ENCODE results near the gene NOSTRIN.

The NOSTRIN gene

DNA sequence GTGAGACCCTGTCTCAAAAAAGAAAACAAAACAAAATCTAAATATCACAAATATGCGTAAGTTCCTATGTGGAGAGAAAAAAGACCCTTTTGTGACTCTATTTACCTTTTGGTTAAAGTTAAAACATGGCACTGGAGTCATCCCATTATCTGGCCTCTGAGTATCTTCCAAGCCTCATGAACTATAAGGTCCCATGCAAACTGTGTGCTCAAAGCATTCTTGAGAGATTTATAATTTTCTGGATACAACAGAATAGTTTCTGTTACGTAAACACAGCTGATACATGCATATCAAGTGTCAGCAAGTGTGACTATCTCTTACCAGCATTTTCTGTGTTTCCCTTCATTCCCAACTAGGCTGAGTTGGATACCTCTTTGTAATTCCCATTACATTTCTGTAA is 8.8 kb upstream of the NOSTRIN start:
- TF ChIP-seq, protein P1, sequence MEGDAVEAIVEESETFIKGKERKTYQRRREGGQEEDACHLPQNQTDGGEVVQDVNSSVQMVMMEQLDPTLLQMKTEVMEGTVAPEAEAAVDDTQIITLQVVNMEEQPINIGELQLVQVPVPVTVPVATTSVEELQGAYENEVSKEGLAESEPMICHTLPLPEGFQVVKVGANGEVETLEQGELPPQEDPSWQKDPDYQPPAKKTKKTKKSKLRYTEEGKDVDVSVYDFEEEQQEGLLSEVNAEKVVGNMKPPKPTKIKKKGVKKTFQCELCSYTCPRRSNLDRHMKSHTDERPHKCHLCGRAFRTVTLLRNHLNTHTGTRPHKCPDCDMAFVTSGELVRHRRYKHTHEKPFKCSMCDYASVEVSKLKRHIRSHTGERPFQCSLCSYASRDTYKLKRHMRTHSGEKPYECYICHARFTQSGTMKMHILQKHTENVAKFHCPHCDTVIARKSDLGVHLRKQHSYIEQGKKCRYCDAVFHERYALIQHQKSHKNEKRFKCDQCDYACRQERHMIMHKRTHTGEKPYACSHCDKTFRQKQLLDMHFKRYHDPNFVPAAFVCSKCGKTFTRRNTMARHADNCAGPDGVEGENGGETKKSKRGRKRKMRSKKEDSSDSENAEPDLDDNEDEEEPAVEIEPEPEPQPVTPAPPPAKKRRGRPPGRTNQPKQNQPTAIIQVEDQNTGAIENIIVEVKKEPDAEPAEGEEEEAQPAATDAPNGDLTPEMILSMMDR (IDR thresholded peaks at IDR 0.05; ENCODE audit: insufficient read depth, low read length): no peak
- no peak for TF ChIP-seq SPI1 (IDR thresholded peaks at IDR 0.05; ENCODE audit: borderline replicate concordance, low read depth)
- TF ChIP-seq, protein P2, sequence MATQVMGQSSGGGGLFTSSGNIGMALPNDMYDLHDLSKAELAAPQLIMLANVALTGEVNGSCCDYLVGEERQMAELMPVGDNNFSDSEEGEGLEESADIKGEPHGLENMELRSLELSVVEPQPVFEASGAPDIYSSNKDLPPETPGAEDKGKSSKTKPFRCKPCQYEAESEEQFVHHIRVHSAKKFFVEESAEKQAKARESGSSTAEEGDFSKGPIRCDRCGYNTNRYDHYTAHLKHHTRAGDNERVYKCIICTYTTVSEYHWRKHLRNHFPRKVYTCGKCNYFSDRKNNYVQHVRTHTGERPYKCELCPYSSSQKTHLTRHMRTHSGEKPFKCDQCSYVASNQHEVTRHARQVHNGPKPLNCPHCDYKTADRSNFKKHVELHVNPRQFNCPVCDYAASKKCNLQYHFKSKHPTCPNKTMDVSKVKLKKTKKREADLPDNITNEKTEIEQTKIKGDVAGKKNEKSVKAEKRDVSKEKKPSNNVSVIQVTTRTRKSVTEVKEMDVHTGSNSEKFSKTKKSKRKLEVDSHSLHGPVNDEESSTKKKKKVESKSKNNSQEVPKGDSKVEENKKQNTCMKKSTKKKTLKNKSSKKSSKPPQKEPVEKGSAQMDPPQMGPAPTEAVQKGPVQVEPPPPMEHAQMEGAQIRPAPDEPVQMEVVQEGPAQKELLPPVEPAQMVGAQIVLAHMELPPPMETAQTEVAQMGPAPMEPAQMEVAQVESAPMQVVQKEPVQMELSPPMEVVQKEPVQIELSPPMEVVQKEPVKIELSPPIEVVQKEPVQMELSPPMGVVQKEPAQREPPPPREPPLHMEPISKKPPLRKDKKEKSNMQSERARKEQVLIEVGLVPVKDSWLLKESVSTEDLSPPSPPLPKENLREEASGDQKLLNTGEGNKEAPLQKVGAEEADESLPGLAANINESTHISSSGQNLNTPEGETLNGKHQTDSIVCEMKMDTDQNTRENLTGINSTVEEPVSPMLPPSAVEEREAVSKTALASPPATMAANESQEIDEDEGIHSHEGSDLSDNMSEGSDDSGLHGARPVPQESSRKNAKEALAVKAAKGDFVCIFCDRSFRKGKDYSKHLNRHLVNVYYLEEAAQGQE (IDR thresholded peaks at IDR 0.05; ENCODE audit: insufficient replicate concordance, low read depth): no peak
- Histone ChIP-seq H3K4me3 (replicated peaks; ENCODE audit: insufficient read depth, low read length) (no peak overlapping the region), H3K27ac (replicated peaks) (no peak overlapping the region), H3K27me3 (ENCODE audit: insufficient read depth, poor library complexity, severe bottlenecking) (no peaks in the 10 kb centered on the region)
- DNase-seq (ENCODE audit: low read depth in 1 of 2, low spot score in 1 of 2): no peak

GRCh38 chr2:168794968-168795367 is 7.5 kb upstream of the NOSTRIN start:
- Histone ChIP-seq H3K4me3 (replicated peaks; ENCODE audit: insufficient read depth, low read length) (no peak overlapping the region), H3K27ac (replicated peaks) (no peak overlapping the region), H3K27me3 (ENCODE audit: insufficient read depth, poor library complexity, severe bottlenecking) (no peaks in the 10 kb centered on the region)
- no peak for DNase-seq (ENCODE audit: low read depth in 1 of 2, low spot score in 1 of 2)
- TF ChIP-seq, protein P1 (IDR thresholded peaks at IDR 0.05; ENCODE audit: insufficient read depth, low read length): no peak
- TF ChIP-seq POLR2AphosphoS5 (IDR thresholded peaks at IDR 0.05; ENCODE audit: low read depth) (no peak), SPI1 (IDR thresholded peaks at IDR 0.05; ENCODE audit: borderline replicate concordance, low read depth) (no peak), GABPA (IDR thresholded peaks at IDR 0.05; ENCODE audit: low read depth) (no peak)
- TF ChIP-seq, protein P2 (IDR thresholded peaks at IDR 0.05; ENCODE audit: insufficient replicate concordance, low read depth): no peak

GRCh38 chr2:168796090-168796577 is 6.3 kb upstream of the NOSTRIN start:
- TF ChIP-seq POLR2AphosphoS5 (IDR thresholded peaks at IDR 0.05; ENCODE audit: low read depth): no peak
- no peak for DNase-seq (ENCODE audit: low read depth in 1 of 2, low spot score in 1 of 2)
- Histone ChIP-seq H3K27ac (replicated peaks) (no peak overlapping the region), H3K27me3 (ENCODE audit: insufficient read depth, poor library complexity, severe bottlenecking) (no peaks in the 10 kb centered on the region), H3K4me3 (replicated peaks; ENCODE audit: insufficient read depth, low read length) (no peak overlapping the region)

DNA sequence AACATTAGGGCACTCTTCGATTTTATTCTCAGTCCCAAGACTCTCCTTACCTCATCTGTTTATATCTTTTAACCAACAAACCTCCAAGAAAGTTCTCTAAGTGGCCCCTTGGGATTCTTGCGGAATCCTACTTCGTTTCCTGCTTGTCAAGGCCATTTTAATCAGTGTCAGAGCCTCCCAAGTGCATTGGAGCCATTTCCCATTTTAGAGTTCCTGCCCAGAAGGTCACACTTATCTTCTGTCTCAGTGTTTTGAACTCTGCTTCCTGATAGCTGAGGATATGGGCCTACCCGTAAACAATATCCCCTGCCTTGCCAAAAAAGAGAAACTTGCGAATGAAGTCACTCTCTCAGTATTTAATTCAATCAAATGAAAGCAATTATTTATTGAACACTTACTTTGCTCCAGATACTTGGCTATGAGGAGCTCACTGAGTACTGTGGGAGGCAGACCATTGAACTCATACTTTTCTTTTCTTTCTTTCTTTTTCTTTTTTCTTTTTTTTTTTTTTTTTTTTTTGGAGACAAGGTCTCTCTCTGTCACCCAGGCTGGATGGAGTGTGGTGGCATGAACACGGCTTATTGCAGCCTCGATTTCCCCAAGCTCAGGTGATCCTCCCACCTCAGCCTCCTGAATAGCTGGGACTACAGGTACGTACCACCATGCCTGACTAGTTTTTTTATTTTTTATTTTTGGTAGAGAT is 5.7 kb upstream of the NOSTRIN start:
- Histone ChIP-seq H3K27me3 (ENCODE audit: insufficient read depth, poor library complexity, severe bottlenecking) (no peaks in the 10 kb centered on the region), H3K27ac (replicated peaks) (no peak overlapping the region), H3K4me3 (replicated peaks; ENCODE audit: insufficient read depth, low read length) (no peak overlapping the region)
- TF ChIP-seq, protein P1 (IDR thresholded peaks at IDR 0.05; ENCODE audit: insufficient read depth, low read length): no peak
- TF ChIP-seq SPI1 (IDR thresholded peaks at IDR 0.05; ENCODE audit: borderline replicate concordance, low read depth) (no peak), GABPA (IDR thresholded peaks at IDR 0.05; ENCODE audit: low read depth) (no peak)
- no peak for DNase-seq (ENCODE audit: low read depth in 1 of 2, low spot score in 1 of 2)

Measured in HL-60 (cell line).